Activated CD4-positive, alpha-beta T cell treated with anti-CD3 and anti-CD28 coated beads, Interleukin-2, Interleukin-6, amounts not matched to agents 100 ng/mL and 50 ng/mL, durations not matched to agents 16 hours and 8 hours (primary cell): Measurements from ENCODE around the gene GP1BA.

ENCODE experiments used
- DNase-seq: peaks from one replicate; pipeline ENCODE4 v3.0.0-alpha.2; 2020

The GP1BA gene

DNA sequence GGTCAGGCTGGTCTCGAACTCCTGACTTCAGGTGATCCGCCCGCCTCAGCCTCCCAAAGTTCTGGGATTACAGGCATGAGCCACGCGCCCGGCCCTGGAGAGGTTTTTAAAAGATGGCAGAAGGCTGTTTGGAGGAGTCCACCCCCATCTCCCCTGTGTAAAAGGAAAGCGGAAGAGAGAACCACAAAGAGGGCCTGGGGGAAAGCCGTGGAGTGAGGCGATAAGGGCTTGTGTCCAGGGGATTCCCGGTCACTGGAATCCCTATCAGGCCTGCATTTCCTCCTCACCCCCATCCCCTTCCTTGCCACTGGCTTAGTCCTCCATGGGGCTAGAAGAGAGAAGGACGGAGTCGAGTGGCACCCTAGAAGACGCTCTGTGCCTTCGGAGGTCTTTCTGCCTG lies at the start of gene GP1BA:
Gene GP1BA, plus strand, starts transcription at position 315 of the 400 bp plus-strand sequence. CDS start 328 bp downstream, outside the sequence.
- DNase-seq, result no peak

DNA sequence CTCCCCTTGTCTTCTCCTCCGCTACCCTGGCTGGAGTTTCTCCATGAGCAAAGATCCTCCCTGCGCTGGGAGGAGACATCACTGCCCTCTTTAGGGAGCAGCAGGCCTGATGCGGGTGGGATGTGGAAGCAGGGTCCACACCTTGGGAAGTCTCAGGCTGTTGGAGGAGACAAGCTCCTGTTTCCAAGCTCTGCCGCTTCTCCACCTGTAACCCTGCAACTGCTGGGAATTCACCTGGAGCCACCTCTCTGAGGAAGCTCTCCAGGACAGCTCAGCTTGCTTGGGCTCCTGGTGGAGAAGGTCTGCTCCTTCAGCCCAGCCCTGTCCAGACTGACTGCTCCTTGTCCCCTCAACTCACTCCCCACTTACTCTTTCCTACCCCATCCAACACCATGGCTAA lies 47.6 kb upstream of the GP1BA start:
- DNase-seq, result no peak

DNA sequence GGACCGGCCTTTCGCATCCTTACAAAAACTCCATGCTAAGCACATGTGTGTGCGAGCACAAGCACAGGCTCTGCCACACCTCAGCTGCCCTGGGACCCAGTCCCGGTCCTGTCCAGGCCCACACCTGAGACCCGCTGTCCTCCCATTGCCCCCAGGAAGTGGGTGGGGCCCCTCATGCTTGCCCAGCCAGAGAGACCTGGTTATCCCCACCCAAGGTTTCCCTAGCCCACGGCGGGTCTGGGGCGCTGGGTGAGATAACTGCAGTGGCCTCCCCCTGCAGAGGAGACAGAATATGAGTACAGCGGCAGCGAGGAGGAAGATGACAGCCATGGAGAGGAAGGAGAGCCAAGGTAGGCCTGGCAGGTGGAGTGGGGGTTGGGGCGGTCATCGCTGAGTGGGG lies 45.2 kb upstream of the GP1BA start:
- no peak for DNase-seq

- DNase-seq, result no peak
These were observed 44.5 kb upstream of the GP1BA start for GRCh38 chr17:4887581-4887980.

- no peak for DNase-seq
These were observed 40.4 kb upstream of the GP1BA start for GRCh38 chr17:4891411-4892410.

GRCh38 chr17:4892499-4893221 lies 39.4 kb upstream of the GP1BA start:
- no peak for DNase-seq

DNA sequence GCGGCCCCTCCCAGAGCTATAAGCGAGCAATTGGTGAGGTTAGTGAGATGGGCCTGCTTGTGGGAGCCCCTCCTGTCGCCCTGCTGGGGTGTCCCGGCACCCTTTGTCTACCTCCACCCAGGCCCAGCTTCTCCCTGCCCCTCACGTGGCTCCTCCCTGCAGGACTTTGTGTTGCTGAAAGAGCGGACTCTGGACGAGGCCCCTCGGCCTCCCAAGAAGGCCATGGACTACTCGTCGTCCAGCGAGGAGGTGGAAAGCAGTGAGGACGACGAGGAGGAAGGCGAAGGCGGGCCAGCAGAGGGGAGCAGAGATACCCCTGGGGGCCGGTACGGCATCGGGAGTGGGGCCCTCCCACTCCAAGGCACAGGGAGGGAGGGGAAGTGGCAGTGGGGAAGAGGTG lies 38.8 kb upstream of the GP1BA start:
- no peak for DNase-seq

DNA sequence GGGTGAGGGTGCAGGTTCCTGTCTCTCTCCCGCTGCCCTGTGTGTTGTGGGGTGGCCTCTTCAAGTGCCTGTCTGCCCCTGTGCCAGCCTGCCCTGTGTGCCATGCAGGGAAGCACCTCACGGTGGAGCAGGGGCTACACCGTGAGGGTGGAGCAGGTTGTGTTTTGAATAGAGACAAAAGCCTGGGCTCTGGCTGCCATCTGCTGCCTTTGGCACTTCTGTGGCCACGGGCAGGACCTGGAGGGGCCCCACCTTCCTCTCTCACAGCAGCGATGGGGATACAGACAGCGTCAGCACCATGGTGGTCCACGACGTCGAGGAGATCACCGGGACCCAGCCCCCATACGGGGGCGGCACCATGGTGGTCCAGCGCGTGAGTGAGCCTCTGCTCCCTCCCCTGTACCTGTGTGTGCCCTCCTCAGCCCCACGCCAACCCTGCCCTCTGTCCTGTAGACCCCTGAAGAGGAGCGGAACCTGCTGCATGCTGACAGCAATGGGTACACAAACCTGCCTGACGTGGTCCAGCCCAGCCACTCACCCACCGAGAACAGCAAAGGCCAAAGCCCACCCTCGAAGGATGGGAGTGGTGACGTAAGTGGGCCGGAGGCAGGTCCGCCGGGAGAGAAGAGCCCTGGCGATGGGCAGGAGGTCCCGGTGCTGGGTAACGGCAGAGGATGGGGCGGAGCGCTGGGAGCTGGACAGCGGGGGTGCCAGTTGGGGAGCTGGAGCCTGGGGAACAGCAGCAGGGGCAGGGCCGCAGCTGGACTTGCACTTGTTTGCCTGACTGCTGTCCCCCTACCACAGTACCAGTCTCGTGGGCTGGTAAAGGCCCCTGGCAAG lies 38.1 kb upstream of the GP1BA start:
- no peak for DNase-seq

- DNase-seq, result no peak
These were observed 37.0 kb upstream of the GP1BA start for GRCh38 chr17:4895121-4895520.

DNA sequence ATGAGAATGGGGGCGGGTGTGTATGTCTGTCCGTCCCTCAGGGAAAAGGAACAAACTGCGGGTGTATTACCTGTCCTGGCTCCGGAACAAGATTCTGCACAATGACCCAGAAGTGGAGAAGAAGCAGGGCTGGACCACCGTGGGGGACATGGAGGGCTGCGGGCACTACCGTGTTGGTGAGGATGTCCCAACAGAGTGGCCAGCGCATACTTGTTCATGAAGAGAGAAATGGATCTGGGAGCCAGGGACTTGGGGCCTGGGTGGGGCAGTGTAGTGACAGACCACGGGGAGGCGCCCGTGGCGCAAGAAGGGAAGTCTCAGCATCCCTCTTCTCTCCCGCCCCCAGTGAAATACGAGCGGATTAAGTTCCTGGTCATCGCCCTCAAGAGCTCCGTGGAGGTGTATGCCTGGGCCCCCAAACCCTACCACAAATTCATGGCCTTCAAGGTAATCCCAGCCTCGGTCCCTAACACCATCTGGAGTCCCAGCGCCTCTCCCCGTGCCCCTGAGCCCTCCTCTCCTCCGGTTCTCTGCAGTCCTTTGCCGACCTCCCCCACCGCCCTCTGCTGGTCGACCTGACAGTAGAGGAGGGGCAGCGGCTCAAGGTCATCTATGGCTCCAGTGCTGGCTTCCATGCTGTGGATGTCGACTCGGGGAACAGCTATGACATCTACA lies 36.3 kb upstream of the GP1BA start:
- DNase-seq, result no peak

GRCh38 chr17:4896332-4897197 lies 35.5 kb upstream of the GP1BA start:
- DNase-seq, result no peak

- no peak for DNase-seq
These were observed 34.8 kb upstream of the GP1BA start for GRCh38 chr17:4897198-4897687.

- no peak for DNase-seq
These were observed 34.3 kb upstream of the GP1BA start for GRCh38 chr17:4897785-4898184.

- no peak for DNase-seq
These were observed 33.7 kb upstream of the GP1BA start for GRCh38 chr17:4898351-4898750.

- no peak for DNase-seq
These were observed 33.1 kb upstream of the GP1BA start for GRCh38 chr17:4898927-4899326.

DNA sequence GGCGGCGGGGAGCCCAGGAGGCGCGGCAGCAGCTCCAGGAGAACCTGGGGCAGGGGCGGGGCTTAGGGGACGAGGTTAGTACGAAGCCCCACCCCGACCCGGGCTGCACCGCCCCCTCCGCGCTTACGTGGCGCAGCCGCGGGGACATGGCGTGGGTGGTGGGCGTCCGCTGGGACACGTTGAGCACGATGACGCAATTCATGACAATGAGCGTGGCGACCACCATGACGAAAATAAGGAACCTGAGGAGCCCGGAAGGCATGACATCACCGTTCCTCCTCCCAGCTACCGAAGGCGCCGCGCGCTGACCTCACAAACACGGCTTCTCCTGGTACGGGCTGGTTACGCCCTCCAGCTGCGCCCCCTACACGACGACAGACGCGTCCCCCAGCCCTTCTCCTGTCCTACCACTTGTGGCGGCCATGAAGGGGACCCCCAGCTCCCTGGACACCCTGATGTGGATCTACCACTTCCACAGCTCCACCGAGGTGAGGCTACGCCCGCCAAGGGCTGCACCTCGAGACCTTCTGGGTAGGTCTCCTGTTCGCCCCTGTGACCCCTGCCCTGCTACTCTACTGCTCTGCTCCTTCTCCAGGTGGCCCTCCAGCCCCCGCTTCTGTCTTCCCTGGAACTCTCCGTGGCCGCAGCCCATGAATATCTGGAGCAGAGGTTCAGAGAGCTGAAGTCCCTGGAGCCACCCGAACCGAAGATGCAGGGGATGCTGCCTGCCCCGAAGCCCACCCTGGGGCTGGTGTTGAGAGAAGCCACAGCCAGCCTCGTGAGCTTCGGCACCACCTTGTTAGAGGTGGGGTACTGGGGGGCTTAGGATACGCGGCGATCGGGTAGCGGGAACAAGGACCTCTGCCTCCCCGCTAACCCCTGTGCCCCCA lies 32.5 kb upstream of the GP1BA start, which contains the start of gene C17orf107:
Gene C17orf107, plus strand, starts transcription at position 196 of the 890 bp plus-strand sequence. Its CDS starts 227 bp downstream, at position 423.
- peak; percentile 84 for DNase-seq

DNA sequence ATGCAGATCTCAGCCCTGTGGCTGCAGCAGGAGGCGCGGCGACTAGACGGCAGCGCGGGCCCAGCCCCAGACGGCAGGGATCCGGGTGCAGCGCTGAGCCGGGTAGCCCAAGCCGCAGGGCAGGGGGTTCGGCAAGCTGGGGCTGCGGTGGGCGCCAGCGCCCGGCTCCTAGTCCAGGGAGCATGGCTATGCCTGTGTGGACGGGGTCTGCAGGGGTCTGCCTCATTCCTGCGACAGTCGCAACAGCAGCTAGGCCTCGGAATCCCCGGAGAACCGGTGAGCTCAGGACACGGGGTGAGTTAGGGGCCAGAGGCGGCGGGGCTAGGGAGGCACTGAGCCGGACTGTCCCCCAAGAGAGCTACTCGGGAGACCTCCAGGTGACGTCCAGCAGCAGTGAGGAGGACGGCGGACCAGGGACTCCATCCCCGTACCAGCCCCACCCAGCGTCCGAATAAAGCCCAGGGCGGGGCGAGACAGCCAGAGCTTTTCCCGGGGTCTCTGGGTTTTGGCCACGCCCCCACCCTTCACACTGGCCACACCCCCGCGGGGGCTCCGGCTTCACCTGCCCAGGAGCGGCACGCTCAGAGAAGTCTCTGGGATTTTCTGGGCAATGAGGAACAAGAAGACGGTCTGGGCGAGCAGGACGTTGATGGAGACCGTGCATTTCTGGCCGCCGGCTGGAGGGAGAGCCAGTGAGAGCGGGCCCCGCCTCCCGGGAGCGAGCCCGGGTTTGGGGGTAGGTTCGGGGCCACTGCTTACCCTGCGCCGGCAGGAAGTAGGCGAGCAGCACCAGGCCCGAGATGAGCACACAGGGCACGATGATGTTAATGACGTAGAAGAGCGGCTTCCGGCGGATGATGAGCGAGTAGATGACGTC lies 31.6 kb upstream of the GP1BA start:
- DNase-seq, result peak; percentile 56

GRCh38 chr17:4901108-4901647 lies 30.9 kb upstream of the GP1BA start:
- DNase-seq, result no peak
